ENCODE data around the gene UFD1. TPM values are rescaled to one million over a fixed set of nuclear protein-coding genes. Genes with fewer than 3 reads are reported as not detected.
A peak's percentile ranks its signal among the peaks of the same experiment; 100 is the strongest.

The UFD1 gene
- polyA plus RNA-seq, 3 donors = 57.0 to 82.5 (median 68.5) TPM

GRCh38 chr22:19527321-19527721 lies 48.3 kb upstream of the UFD1 start:
- intact Hi-C loops (cut with micrococcal nuclease) = no loop called here
- peaks cover 34 to 52% (median 37%) of the 10 kb centered on the region in 3 donors for H3K27me3 Mint-ChIP-seq (ENCODE audit: low read depth in 3 of 3)
- no peak for DNase-seq

GRCh38 chr22:19526702-19527111 lies 47.7 kb upstream of the UFD1 start:
- Mint-ChIP-seq H3K9me3 (peaks cover 0 to 5% (median 0%) of the 10 kb centered on the region in 7 donors), H3K36me3 (peaks cover 3 to 4% of the 10 kb centered on the region in 2 donors), H3K4me1 (peaks cover 13% of the 10 kb centered on the region), H3K27me3 (ENCODE audit: low read depth in 3 of 3) (peaks cover 37 to 55% (median 40%) of the 10 kb centered on the region in 3 donors), H3K4me3 (no peak overlapping the region), H3K27ac (peak overlapping the region in 1 of 7 donors; percentile 17)
- Histone ChIP-seq H3K4me1 (ENCODE audit: control insufficient read depth in 1 of 2, insufficient read depth in 2 of 2, low read length in 2 of 2) (peaks cover 0 to 17% of the 10 kb centered on the region in 2 donors), H3K9ac (ENCODE audit: insufficient read depth, low read length, poor library complexity, severe bottlenecking) (no peak overlapping the region), H4K20me1 (ENCODE audit: insufficient read depth, low read length) (no peaks in the 10 kb centered on the region), H3K27me3 (ENCODE audit: control insufficient read depth in 2 of 2, insufficient read depth in 2 of 2, low read length in 2 of 2) (peaks cover 0 to 38% of the 10 kb centered on the region in 2 donors), H3K4me3 (replicated peaks in 1 of 3; ENCODE audit: low read depth in 2 of 3, low read length in 3 of 3) (no peak overlapping the region), H3K36me3 (replicated peaks in 1 of 2; ENCODE audit: control insufficient read depth in 1 of 2, insufficient read depth in 2 of 2, low read length in 2 of 2) (no peaks in the 10 kb centered on the region), H2AFZ (ENCODE audit: insufficient read depth, low read depth, low read length, poor library complexity, severe bottlenecking) (no peak overlapping the region), H3K4me2 (replicated peaks; ENCODE audit: extremely low read depth, low read length, poor library complexity, severe bottlenecking) (no peak overlapping the region), H3K79me2 (ENCODE audit: insufficient read depth, low read length) (no peaks in the 10 kb centered on the region), H3K27ac (ENCODE audit: low read depth in 1 of 2, low read length in 2 of 2) (no peak overlapping the region), H3K9me3 (replicated peaks in 1 of 2; ENCODE audit: control insufficient read depth in 1 of 2, insufficient read depth in 1 of 2, low read length in 2 of 2) (no peaks in the 10 kb centered on the region)
- DNase-seq = no peak
- 84% methylated on average over 6 of the region's 7 CpGs for WGBS (ENCODE audit: insufficient coverage)
- no peak for TF ChIP-seq CTCF (IDR thresholded peaks at IDR 0.05)
- intact Hi-C loops (cut with micrococcal nuclease) = no loop called here

More at GRCh38 chr22:19527321-19527721, 48.3 kb upstream of the UFD1 start:
- peaks cover 13% of the 10 kb centered on the region for H3K4me1 Mint-ChIP-seq
- no peak for TF ChIP-seq CTCF (IDR thresholded peaks at IDR 0.05)
- H3K27ac ChIP-seq (ENCODE audit: low read depth in 1 of 2, low read length in 2 of 2) = no peak overlapping the region
- no peak overlapping the region for H3K4me2 ChIP-seq (replicated peaks; ENCODE audit: extremely low read depth, low read length, poor library complexity, severe bottlenecking)
- no peaks in the 10 kb centered on the region for H3K9me3 ChIP-seq (replicated peaks in 1 of 2; ENCODE audit: control insufficient read depth in 1 of 2, insufficient read depth in 1 of 2, low read length in 2 of 2)
- H3K27ac Mint-ChIP-seq = no peak overlapping the region
- no peak overlapping the region for H3K4me3 Mint-ChIP-seq
- H3K4me1 ChIP-seq (ENCODE audit: control insufficient read depth in 1 of 2, insufficient read depth in 2 of 2, low read length in 2 of 2) = peaks cover 0 to 17% of the 10 kb centered on the region in 2 donors
- no peaks in the 10 kb centered on the region for H4K20me1 ChIP-seq (ENCODE audit: insufficient read depth, low read length)
- peaks cover 0 to 5% (median 0%) of the 10 kb centered on the region in 7 donors for H3K9me3 Mint-ChIP-seq
- 99% methylated on average over 5 of the region's 5 CpGs for WGBS (ENCODE audit: insufficient coverage)
- H3K79me2 ChIP-seq (ENCODE audit: insufficient read depth, low read length) = no peaks in the 10 kb centered on the region
- peaks cover 0 to 32% of the 10 kb centered on the region in 2 donors for H3K27me3 ChIP-seq (ENCODE audit: control insufficient read depth in 2 of 2, insufficient read depth in 2 of 2, low read length in 2 of 2)
- H3K4me3 ChIP-seq (replicated peaks in 1 of 3; ENCODE audit: low read depth in 2 of 3, low read length in 3 of 3) = no peak overlapping the region
- no peaks in the 10 kb centered on the region for H3K36me3 ChIP-seq (replicated peaks in 1 of 2; ENCODE audit: control insufficient read depth in 1 of 2, insufficient read depth in 2 of 2, low read length in 2 of 2)
- H3K36me3 Mint-ChIP-seq = no peaks in the 10 kb centered on the region
- no peak overlapping the region for H2AFZ ChIP-seq (ENCODE audit: insufficient read depth, low read depth, low read length, poor library complexity, severe bottlenecking)
- H3K9ac ChIP-seq (ENCODE audit: insufficient read depth, low read length, poor library complexity, severe bottlenecking) = no peak overlapping the region

Measured in CD14-positive monocyte (primary cell).